Chondrocyte (in vitro differentiated cells): Measurements from ENCODE around the gene PSMB11. TPM values are rescaled to one million over a fixed set of nuclear protein-coding genes. Genes with fewer than 3 reads are reported as not detected.
A peak's percentile ranks its signal among the peaks of the same experiment; 100 is the strongest.

ENCODE experiments used
- DNase-seq: peaks from one replicate; pipeline ENCODE4 v3.0.0; 2021; ENCODE audit warnings: mixed read lengths, low spot score
- H3K27ac Mint-ChIP-seq: one replicate; pipeline ENCODE4 v1.8.0; 2021; ENCODE audit warnings: mild to moderate bottlenecking, moderate library complexity, mixed read lengths; ENCODE audit not compliant: unreplicated experiment
- H3K27me3 Mint-ChIP-seq: 2 replicates; pipeline ENCODE4 v1.8.0; 2021; ENCODE audit warnings: low read depth, mixed read lengths
- H3K36me3 Mint-ChIP-seq: 2 replicates; pipeline ENCODE4 v1.8.0; 2021; ENCODE audit warnings: low read depth, mixed read lengths
- H3K4me1 Mint-ChIP-seq: 2 replicates; pipeline ENCODE4 v1.8.0; 2021; ENCODE audit warnings: low read depth, mild to moderate bottlenecking, mixed read lengths
- H3K4me3 Mint-ChIP-seq: one replicate; pipeline ENCODE4 v1.8.0; 2021; ENCODE audit warnings: mild to moderate bottlenecking, moderate library complexity, mixed read lengths; ENCODE audit not compliant: unreplicated experiment
- H3K9me3 Mint-ChIP-seq: 2 replicates; pipeline ENCODE4 v1.8.0; 2021; ENCODE audit warnings: low read depth, mixed read lengths
- total RNA-seq: library from RNA; stranded (reverse); gene quantifications from 3 replicates; pipeline ENCODE4 v1.2.1, GENCODE V29; 2021
- TF ChIP-seq, protein P1 (sequence below): fragments of 200-600 bp; sonication (generic); IDR thresholded peaks from 2 replicates; pipeline ENCODE4 v1.5.0; 2021; ENCODE audit warnings: antibody characterized with exemption, mild to moderate bottlenecking, moderate library complexity

Gene PSMB11
- total RNA-seq, 1 donor from 2014 or later, result not detected

- Mint-ChIP-seq H3K27ac (peak overlapping the region; percentile 96), H3K36me3 (peaks cover 19% of the 10 kb centered on the region), H3K4me1 (peaks cover 36% of the 10 kb centered on the region), H3K27me3 (no peaks in the 10 kb centered on the region), H3K4me3 (peak overlapping the region; percentile 94), H3K9me3 (no peaks in the 10 kb centered on the region)
- TF ChIP-seq, protein P1, sequence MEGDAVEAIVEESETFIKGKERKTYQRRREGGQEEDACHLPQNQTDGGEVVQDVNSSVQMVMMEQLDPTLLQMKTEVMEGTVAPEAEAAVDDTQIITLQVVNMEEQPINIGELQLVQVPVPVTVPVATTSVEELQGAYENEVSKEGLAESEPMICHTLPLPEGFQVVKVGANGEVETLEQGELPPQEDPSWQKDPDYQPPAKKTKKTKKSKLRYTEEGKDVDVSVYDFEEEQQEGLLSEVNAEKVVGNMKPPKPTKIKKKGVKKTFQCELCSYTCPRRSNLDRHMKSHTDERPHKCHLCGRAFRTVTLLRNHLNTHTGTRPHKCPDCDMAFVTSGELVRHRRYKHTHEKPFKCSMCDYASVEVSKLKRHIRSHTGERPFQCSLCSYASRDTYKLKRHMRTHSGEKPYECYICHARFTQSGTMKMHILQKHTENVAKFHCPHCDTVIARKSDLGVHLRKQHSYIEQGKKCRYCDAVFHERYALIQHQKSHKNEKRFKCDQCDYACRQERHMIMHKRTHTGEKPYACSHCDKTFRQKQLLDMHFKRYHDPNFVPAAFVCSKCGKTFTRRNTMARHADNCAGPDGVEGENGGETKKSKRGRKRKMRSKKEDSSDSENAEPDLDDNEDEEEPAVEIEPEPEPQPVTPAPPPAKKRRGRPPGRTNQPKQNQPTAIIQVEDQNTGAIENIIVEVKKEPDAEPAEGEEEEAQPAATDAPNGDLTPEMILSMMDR, result no peak
- no peak for DNase-seq
These were observed 8.7 kb upstream of the PSMB11 start for GRCh38 chr14:23033251-23033727.

DNA sequence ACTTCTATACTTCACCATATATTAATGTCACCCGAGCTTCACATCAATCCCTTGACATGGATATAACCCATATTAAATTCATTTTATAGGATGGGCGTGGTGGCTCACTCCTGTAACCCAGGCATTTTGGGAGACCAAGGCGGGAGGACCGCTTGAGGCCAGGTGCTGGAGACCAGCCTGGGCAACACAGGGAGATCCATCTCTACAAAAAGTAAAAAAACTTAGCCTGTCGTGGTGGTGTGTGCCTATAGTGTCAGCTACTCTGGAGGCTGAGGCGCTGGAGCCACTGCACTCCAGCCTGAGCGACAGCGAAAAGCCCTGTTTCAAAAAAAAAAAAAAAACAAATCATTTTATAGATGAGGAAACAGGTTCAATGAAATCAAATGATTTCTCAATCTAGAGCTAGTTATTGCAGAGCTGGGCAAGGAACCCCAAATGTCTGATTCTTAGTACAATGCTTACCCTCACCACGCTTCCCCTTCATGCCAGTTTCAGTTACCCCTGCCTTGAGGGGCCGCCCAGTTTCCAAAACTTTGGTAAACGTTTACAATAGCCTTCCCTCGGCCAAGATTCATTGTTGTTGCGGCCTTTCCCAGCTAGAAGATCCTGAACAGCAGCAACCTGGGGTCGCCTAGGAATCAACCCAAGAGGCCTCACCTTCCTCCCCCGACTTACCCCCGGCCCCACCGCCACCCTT lies 8.1 kb upstream of the PSMB11 start:
- no peak for DNase-seq
- Mint-ChIP-seq H3K36me3 (peaks cover 16% of the 10 kb centered on the region), H3K4me1 (peaks cover 35% of the 10 kb centered on the region), H3K27me3 (no peaks in the 10 kb centered on the region), H3K4me3 (peak overlapping the region; percentile 94), H3K9me3 (no peaks in the 10 kb centered on the region), H3K27ac (peak overlapping the region; percentile 96)
- TF ChIP-seq, protein P1, result no peak

DNA sequence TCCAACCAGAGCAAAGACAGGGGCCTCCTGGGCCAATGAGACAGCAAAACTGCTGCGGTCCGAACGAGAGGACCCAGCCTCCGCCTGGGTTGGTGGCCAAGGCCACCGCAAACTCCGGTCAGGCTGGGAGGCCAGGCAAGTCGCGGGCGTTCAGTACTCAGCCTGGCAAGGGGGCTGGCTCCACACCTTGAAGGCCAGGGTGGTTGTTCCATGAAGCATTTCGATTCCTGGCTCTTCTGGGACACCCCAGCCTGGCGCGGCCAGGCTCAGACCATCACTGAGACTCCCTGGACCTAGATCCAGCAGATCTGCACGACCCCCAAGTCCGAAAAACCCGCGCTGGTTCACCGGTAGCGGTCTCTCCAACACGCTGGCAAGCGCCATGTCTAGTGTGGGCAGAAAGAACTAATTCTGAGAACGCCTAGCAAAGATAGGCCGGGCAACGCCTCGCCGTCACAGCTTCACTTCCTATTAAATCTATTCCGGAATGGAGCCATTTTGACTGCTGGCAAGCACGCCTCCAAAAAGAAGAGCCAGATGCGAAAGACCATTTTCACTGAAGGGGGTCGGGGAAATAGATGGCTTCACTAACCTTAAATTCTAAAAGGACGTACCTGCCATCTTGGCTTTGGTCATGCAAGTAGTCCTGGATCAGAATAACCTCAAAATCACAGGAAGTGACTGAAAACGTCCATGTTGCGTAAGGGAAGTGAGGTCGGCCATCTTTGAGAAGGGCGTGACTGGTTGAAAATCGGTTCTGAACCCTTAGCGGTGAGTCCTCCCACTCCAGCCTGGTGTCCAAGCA lies 7.3 kb upstream of the PSMB11 start, which contains the start of gene PSMB5:
PSMB5 (minus strand) TSS at position 403 of the 805 bp plus-strand sequence; CDS start at position 384, 19 bp downstream.
- H3K27me3 Mint-ChIP-seq, result no peaks in the 10 kb centered on the region

DNA sequence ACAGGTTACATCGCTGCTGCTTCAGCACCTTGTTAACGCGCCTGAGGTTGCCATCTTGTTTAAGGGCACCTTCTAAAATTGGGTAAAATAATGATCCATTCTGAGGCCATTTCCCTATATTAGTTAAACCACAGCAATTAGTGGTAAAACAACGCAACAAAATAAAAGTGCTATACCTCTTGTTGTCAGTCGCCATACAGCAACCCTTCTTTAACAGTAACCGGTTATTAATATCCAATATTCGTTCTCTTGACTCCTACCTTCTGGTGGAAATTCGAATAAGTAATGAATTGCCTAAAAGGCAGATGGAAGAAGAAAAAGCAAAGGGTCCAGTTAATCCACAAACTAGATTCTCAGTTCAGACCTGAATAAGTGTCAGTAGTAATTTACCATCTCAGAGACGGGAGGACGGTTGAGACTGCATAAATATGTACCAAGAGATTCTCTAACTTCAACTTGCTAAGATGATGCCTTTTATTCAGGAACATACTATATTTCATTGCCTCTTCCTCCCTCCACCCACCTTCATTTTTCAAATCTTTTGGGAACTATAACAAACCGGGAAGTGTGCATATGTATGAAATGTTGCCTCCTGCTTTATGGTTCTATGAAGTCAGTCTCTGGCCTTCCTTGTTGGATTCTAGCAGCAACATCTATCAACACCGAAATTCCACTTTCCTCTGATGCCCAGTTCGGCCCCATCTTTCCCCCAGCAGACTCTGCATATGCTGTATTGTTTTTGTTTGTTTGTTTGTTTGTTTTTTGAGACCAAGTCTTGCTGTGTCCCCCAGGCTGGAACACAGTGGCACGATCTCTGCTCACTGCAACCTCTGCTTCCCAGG lies 6.5 kb upstream of the PSMB11 start:
- peaks cover 13% of the 10 kb centered on the region for H3K36me3 Mint-ChIP-seq
- no peaks in the 10 kb centered on the region for H3K27me3 Mint-ChIP-seq
- H3K4me1 Mint-ChIP-seq, result peaks cover 30% of the 10 kb centered on the region
- H3K4me3 Mint-ChIP-seq, result peak overlapping the region; percentile 94
- DNase-seq, result no peak
- TF ChIP-seq, protein P1, result no peak
- H3K9me3 Mint-ChIP-seq, result no peaks in the 10 kb centered on the region
- H3K27ac Mint-ChIP-seq, result peak overlapping the region; percentile 96

More for the DNA sequence above, 7.3 kb upstream of the PSMB11 start, which contains the start of gene PSMB5:
- Mint-ChIP-seq H3K4me1 (peaks cover 30% of the 10 kb centered on the region), H3K27ac (peak within 1 kb of the TSS; percentile 96), H3K36me3 (peaks cover 13% of the 10 kb centered on the region), H3K4me3 (peak within 1 kb of the TSS; percentile 94), H3K9me3 (no peaks in the 10 kb centered on the region)
- DNase-seq, result no peak
- TF ChIP-seq, protein P1, result peak; percentile 31
